H1 (cell line): Measurements from ENCODE around the gene CHRNA4. TPM values are rescaled to one million over a fixed set of nuclear protein-coding genes. Genes with fewer than 3 reads are reported as not detected.

Source experiments
- CTCF ChIA-PET: fragments of 300-600 bp; sonication (Branson Sonifier 250); formaldehyde crosslinking; loops from one replicate; lab custom pipeline; 2021; ENCODE audit not compliant: partially characterized antibody; lab: Charles Lee
- POLR2A ChIA-PET: fragments of 300-600 bp; sonication (Branson Sonifier 250); formaldehyde crosslinking; loops from one replicate; lab custom pipeline; 2021; ENCODE audit warnings: inconsistent platforms; ENCODE audit not compliant: partially characterized antibody; lab: Charles Lee
- DNase-seq, 2 experiments: peaks; one replicate each; pipeline versions ENCODE4 v3.0.0 to v3.0.0-alpha.2; 2010 to 2022; ENCODE audit warnings: low spot score in 2 of 2, low read depth in 1 of 2, mixed read lengths in 1 of 2
- FAIRE-seq: peaks from 2 replicates; lab custom pipeline; 2011; peaks lifted over from hg19 to GRCh38; lab: Jason Lieb, UNC
- H2AFZ ChIP-seq: 2 replicates; pipeline ENCODE4 v1.8.1; 2012; ENCODE audit warnings: low read length, inconsistent platforms
- H2AK5ac ChIP-seq: 2 replicates; pipeline ENCODE4 v1.6.1; 2013; ENCODE audit warnings: low read depth, low read length
- H2BK120ac ChIP-seq: replicated peaks from 2 replicates; pipeline ENCODE3; 2013; ENCODE audit warnings: low read depth, low read length, inconsistent platforms
- H2BK12ac ChIP-seq: 2 replicates; pipeline ENCODE4 v1.6.1; 2013; ENCODE audit warnings: low read depth, low read length
- H2BK15ac ChIP-seq: 2 replicates; pipeline ENCODE4 v1.6.1; 2013; ENCODE audit warnings: low read length
- H2BK20ac ChIP-seq: 2 replicates; pipeline ENCODE4 v1.6.1; 2013; ENCODE audit warnings: low read length
- H2BK5ac ChIP-seq: 2 replicates; pipeline ENCODE4 v1.6.1; 2013; ENCODE audit warnings: low read depth, low read length
- H3K14ac ChIP-seq: 2 replicates; pipeline ENCODE4 v1.6.1; 2013; ENCODE audit warnings: inconsistent platforms; ENCODE audit not compliant: insufficient read length
- H3K18ac ChIP-seq: 2 replicates; pipeline ENCODE4 v1.6.1; 2013; ENCODE audit warnings: low read length; ENCODE audit errors: extremely low read depth
- H3K23ac ChIP-seq: 2 replicates; pipeline ENCODE4 v1.6.1; 2013; ENCODE audit warnings: inconsistent platforms; ENCODE audit not compliant: insufficient read length
- H3K23me2 ChIP-seq: 2 replicates; pipeline ENCODE4 v1.6.1; 2013; ENCODE audit warnings: low read depth, low read length
- H3K27ac ChIP-seq: 2 replicates; pipeline ENCODE4 v1.6.1; 2011; ENCODE audit warnings: low read depth, low read length, inconsistent platforms
- H3K27me3 ChIP-seq, 4 experiments: replicated peaks in 1 of 4; 1 replicate in 1 of 4; 2 replicates in 3 of 4; pipeline versions ENCODE4 v1.6.1 to v1.8.1; 2011 to 2013; ENCODE audit warnings: low read length in 3 of 4, mild to moderate bottlenecking in 3 of 4, inconsistent platforms in 2 of 4, mixed read lengths in 2 of 4, moderate library complexity in 1 of 4; ENCODE audit not compliant: control insufficient read depth in 3 of 4, insufficient read depth in 3 of 4; ENCODE audit errors: extremely low read depth in 1 of 4
- H3K36me3 ChIP-seq, 4 experiments: 2 replicates each; pipeline versions ENCODE4 v1.6.1 to v1.8.1; 2011 to 2013; ENCODE audit warnings: mild to moderate bottlenecking in 4 of 4, low read length in 3 of 4, moderate library complexity in 2 of 4, control low read depth in 1 of 4, inconsistent platforms in 1 of 4; ENCODE audit not compliant: insufficient read depth in 4 of 4, control insufficient read depth in 2 of 4
- H3K4ac ChIP-seq: replicated peaks from 2 replicates; pipeline ENCODE3; 2013; ENCODE audit warnings: low read length, low read depth, mixed read lengths, inconsistent platforms; ENCODE audit not compliant: insufficient read length
- H3K4me1 ChIP-seq, 4 experiments: replicated peaks in 1 of 4; 1 replicate in 1 of 4; 2 replicates in 3 of 4; pipeline versions ENCODE4 v1.6.1 to v1.8.1; 2011 to 2013; ENCODE audit warnings: low read length in 3 of 4, inconsistent platforms in 2 of 4, mixed read lengths in 1 of 4; ENCODE audit not compliant: insufficient read depth in 4 of 4, control insufficient read depth in 3 of 4
- H3K4me2 ChIP-seq, 2 experiments: 2 replicates each; pipeline versions ENCODE4 v1.6.1 to v1.8.1; 2011 to 2013; ENCODE audit warnings: low read depth in 2 of 2, low read length in 2 of 2, control low read depth in 1 of 2, inconsistent platforms in 1 of 2, mild to moderate bottlenecking in 1 of 2; ENCODE audit not compliant: insufficient read depth in 1 of 2
- H3K4me3 ChIP-seq, 4 experiments: fragments of 200-600, 300-600 bp in 1 of 4; sonication (generic), shearing (Covaris generic), sonication (Bioruptor Twin) in 1 of 4; 2 replicates each; pipeline versions ENCODE4 v1.5.1 to v1.8.1; 2011 to 2016; ENCODE audit warnings: low read length in 4 of 4, low read depth in 3 of 4, control low read depth in 2 of 4, inconsistent platforms in 2 of 4, mild to moderate bottlenecking in 2 of 4, mixed read lengths in 1 of 4, moderate library complexity in 1 of 4; ENCODE audit not compliant: insufficient read depth in 2 of 4; ENCODE audit errors: extremely low read depth in 1 of 4
- H3K56ac ChIP-seq: replicated peaks from 2 replicates; pipeline ENCODE3; 2013; ENCODE audit warnings: low read depth, mild to moderate bottlenecking, mixed read lengths, low read length, inconsistent platforms; ENCODE audit not compliant: insufficient read length
- H3K79me1 ChIP-seq: 2 replicates; pipeline ENCODE4 v1.6.1; 2013; ENCODE audit warnings: low read depth, low read length, control low read depth
- H3K79me2 ChIP-seq, 2 experiments: 2 replicates each; pipeline versions ENCODE4 v1.6.1 to v1.8.1; 2012 to 2013; ENCODE audit warnings: low read length in 2 of 2, mild to moderate bottlenecking in 2 of 2, inconsistent platforms in 1 of 2; ENCODE audit not compliant: insufficient read depth in 2 of 2, control insufficient read depth in 1 of 2
- H3K9ac ChIP-seq, 4 experiments: replicated peaks in 1 of 4; 1 replicate in 1 of 4; 2 replicates in 3 of 4; pipeline versions ENCODE4 v1.6.1 to v1.8.1; 2011 to 2013; ENCODE audit warnings: low read depth in 3 of 4, low read length in 3 of 4, control low read depth in 2 of 4, mild to moderate bottlenecking in 2 of 4, moderate library complexity in 2 of 4, inconsistent platforms in 1 of 4; ENCODE audit errors: extremely low read depth in 1 of 4
- H3K9me3 ChIP-seq, 2 experiments: 2 replicates each; pipeline versions ENCODE4 v1.6.1 to v1.8.1; 2012 to 2013; ENCODE audit warnings: mild to moderate bottlenecking in 2 of 2, moderate library complexity in 2 of 2, control low read depth in 1 of 2, inconsistent platforms in 1 of 2, low read depth in 1 of 2, low read length in 1 of 2, mixed read lengths in 1 of 2; ENCODE audit not compliant: insufficient read depth in 2 of 2
- H4K20me1 ChIP-seq, 2 experiments: replicated peaks in 1 of 2; 2 replicates each; pipeline versions ENCODE3 to v1.8.1; 2011 to 2013; ENCODE audit warnings: inconsistent platforms in 2 of 2, low read length in 2 of 2, mild to moderate bottlenecking in 1 of 2; ENCODE audit not compliant: insufficient read depth in 2 of 2, control insufficient read depth in 1 of 2
- H4K5ac ChIP-seq: 2 replicates; pipeline ENCODE4 v1.6.1; 2013; ENCODE audit warnings: low read length, low read depth, mixed read lengths, inconsistent platforms; ENCODE audit not compliant: insufficient read length
- H4K8ac ChIP-seq: 2 replicates; pipeline ENCODE4 v1.8.0; 2013; ENCODE audit warnings: mild to moderate bottlenecking, moderate library complexity, low read length, inconsistent platforms; ENCODE audit not compliant: insufficient read depth; ENCODE audit errors: extremely low read depth
- H4K91ac ChIP-seq: replicated peaks from 2 replicates; pipeline ENCODE3; 2013; ENCODE audit warnings: low read length, mixed read lengths, inconsistent platforms; ENCODE audit not compliant: insufficient read length
- JUND ChIP-seq: IDR thresholded peaks from 2 replicates; pipeline ENCODE4 v1.6.1; 2011; ENCODE audit warnings: mild to moderate bottlenecking, improper control_type of control experiment, low read length
- WGBS, 2 experiments: shearing (Covaris generic) in 1 of 2; methylation state at CpG; one replicate each; pipeline versions ENCODE4 v1.1.6 to v1.1.7; 2013 to 2015; ENCODE audit warnings: low lambda C conversion rate in 2 of 2, mixed read lengths in 2 of 2, inconsistent platforms in 1 of 2, low coverage in 1 of 2, missing lambda C conversion rate in 1 of 2; ENCODE audit not compliant: insufficient replicate concordance in 2 of 2, insufficient coverage in 1 of 2, insufficient read length in 1 of 2; ENCODE audit errors: extremely low coverage in 1 of 2, missing lambda C conversion rate in 1 of 2; 5-methylcytosine and 5-hydroxymethylcytosine counted together
- polyA plus RNA-seq, 7 experiments: library from polyadenylated mRNA; depleted of rRNA in 3 of 7; stranded (reverse) in 5 of 7; unstranded in 2 of 7; fragments of >200 nt in 5 of 7; fragments of 200-250 nt in 2 of 7; gene quantifications; 1 replicate in 5 of 7; 2 replicates in 1 of 7; 4 replicates in 1 of 7; pipeline versions ENCODE4 v1.2.1 to v1.2.3, GENCODE V29; 2011 to 2013; ENCODE audit warnings: missing spikeins in 2 of 7, mixed read lengths in 2 of 7
- total RNA-seq: library from RNA; stranded (reverse); fragmentation: NEBNext Ultra II Directional; extraction: Animal tissue kit (Norgen Biotek cat#: 25700); gene quantifications from 2 replicates; pipeline ENCODE4 v1.2.1, GENCODE V29; 2021

CHRNA4 gene
- total and polyA plus RNA-seq, 2 of the 8 experiments (the other 6 are each of a cell fraction or from before 2014, with no cell fraction given), result 4.3 to 5.7 TPM

DNA sequence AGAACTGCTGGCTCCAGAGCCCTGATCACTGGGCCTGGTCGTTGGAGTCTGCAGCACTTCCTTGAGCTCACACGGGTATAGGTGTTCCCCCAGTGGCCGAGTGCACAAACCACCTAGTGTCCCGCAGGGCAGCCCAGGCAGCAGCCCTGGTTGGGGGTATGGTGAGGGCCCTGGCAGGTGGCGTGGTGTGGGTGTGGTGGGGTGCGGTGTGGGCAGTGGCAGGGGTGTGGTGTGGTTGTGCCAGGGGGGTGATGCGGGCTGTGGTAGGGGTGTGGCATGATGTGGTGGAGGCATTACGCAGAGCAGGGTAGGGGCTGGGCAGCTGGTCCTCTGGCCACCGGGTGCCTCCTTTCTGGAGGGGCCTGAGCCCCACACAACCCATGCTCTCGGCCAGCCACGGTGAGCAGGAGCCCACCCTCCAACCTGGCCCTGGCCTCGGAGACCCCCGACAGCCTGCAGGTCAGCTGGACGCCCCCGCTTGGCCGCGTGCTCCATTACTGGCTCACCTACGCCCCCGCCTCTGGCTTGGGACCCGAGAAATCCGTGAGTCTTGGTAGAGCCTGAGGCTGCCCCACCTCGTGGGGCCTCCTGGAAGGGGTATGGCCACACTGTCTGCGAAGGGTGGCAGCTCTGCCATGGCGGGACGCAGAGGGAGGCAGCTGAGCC is 47.7 kb downstream of the CHRNA4 start:
- FAIRE-seq (no peak), DNase-seq (no peak)
- no peaks in the 10 kb centered on the region for H3K79me1 ChIP-seq
- no peak overlapping the region for H3K4ac ChIP-seq
- H3K27me3 ChIP-seq, result no peaks in the 10 kb centered on the region
- no peak overlapping the region for H2BK15ac ChIP-seq
- H3K18ac ChIP-seq, result no peak overlapping the region
- no peak overlapping the region for H2BK120ac ChIP-seq
- H3K4me1 ChIP-seq, result no peaks in the 10 kb centered on the region; a peak in 2 of 7 replicates
- no peaks in the 10 kb centered on the region for H3K23me2 ChIP-seq
- 88% methylated on average over 20 of the region's 25 CpGs; no CpG with 5 or more reads in 1 of the 2 experiments for WGBS, 2 experiments
- H2AK5ac ChIP-seq, result no peak overlapping the region
- H3K23ac ChIP-seq, result no peak overlapping the region
- ChIA-PET POLR2A (no interaction called here), CTCF (interaction anchor here (0.8 to 2.2 kb wide), 6 partner anchors 8 to 87 kb away, joined by 3 to 24 read pairs (median 4); no protein-coding TSS in a partner anchor)
- no peak overlapping the region for H4K5ac ChIP-seq
- H4K91ac ChIP-seq, result no peak overlapping the region
- H2AFZ ChIP-seq, result no peak overlapping the region
- H3K36me3 ChIP-seq, result no peaks in the 10 kb centered on the region; a peak in 1 of 8 replicates
- no peak overlapping the region for H3K14ac ChIP-seq
- H3K9ac ChIP-seq, result no peak overlapping the region
- H4K20me1 ChIP-seq, result no peaks in the 10 kb centered on the region
- no peak overlapping the region for H3K4me3 ChIP-seq
- peak overlapping the region; percentile 50; the same call in 1 of the 2 replicates for H2BK12ac ChIP-seq
- no peak overlapping the region for H3K56ac ChIP-seq
- H3K4me2 ChIP-seq, result no peak overlapping the region
- H3K9me3 ChIP-seq, result no peaks in the 10 kb centered on the region
- no peak overlapping the region for H2BK5ac ChIP-seq
- H3K27ac ChIP-seq, result no peak overlapping the region; the same call in 1 of the 2 replicates
- no peak overlapping the region for H2BK20ac ChIP-seq
- no peaks in the 10 kb centered on the region for H3K79me2 ChIP-seq
- TF ChIP-seq JUND, result no peak
- no peak overlapping the region for H4K8ac ChIP-seq
